Pancreas (tissue), 10 donors: ENCODE results near the gene ADAMTS5. TPM values are rescaled to one million over a fixed set of nuclear protein-coding genes. Genes with fewer than 3 reads are reported as not detected.

Experiments
- ATAC-seq, 4 donors: fragments of 200-7000 bp; cut with Tn5 transposase; one replicate each; pipeline versions ENCODE4 v1.8.0 to v1.9.1; 2020; ENCODE audit warnings: mild to moderate bottlenecking in 4 of 4, moderate library complexity in 4 of 4
- DNase-seq, 6 donors: peaks; one replicate each; pipeline ENCODE4 v3.0.0-alpha.2; 2020
- FAIRE-seq: peaks from 2 replicates; lab custom pipeline; 2012; peaks lifted over from hg19 to GRCh38; lab: Jason Lieb, UNC
- H3K27ac ChIP-seq, 4 donors: fragments of 200-600 bp; sonication (generic); 1 replicate in 3 of 4; 2 replicates in 1 of 4; pipeline versions ENCODE4 v1.5.0 to v1.8.0; 2020
- H3K27me3 ChIP-seq, 4 donors: fragments of 200-600 bp; one replicate each; pipeline ENCODE4 v1.8.0; 2021
- H3K36me3 ChIP-seq, 3 donors: fragments of 200-600 bp; sonication (generic) in 1 of 3; one replicate each; pipeline versions ENCODE4 v1.5.0 to v1.8.0; 2020 to 2021
- H3K4me1 ChIP-seq, 3 donors: fragments of 200-600 bp; one replicate each; pipeline ENCODE4 v1.8.0; 2021
- H3K4me3 ChIP-seq, 4 donors: fragments of 200-600 bp; sonication (generic) in 2 of 4; one replicate each; pipeline versions ENCODE4 v1.5.0 to v1.8.0; 2020 to 2021
- H3K9me3 ChIP-seq, 4 donors: fragments of 200-600 bp; one replicate each; pipeline ENCODE4 v1.8.0; 2021
- CTCF ChIP-seq, 4 donors: fragments of 200-600 bp; sonication (generic) in 3 of 4; IDR thresholded peaks; one replicate each; pipeline versions ENCODE4 v1.5.0 to v1.8.0; 2021; ENCODE audit warnings: antibody characterized with exemption in 4 of 4
- WGBS, 2 donors: extraction: QIAGEN DNeasy Blood & Tissue Kit; methylation state at CpG; one replicate each; pipeline ENCODE4 v1.1.7; 2013; 5-methylcytosine and 5-hydroxymethylcytosine counted together
- intact Hi-C, 3 donors: fragments of 100-400 bp; cut with DNase I; formaldehyde crosslinking; loops; one replicate each; pipeline versions ENCODE4 v1.11.1 to v1.14.2; 2022
- polyA plus RNA-seq, 2 donors: library from polyadenylated mRNA; stranded (reverse); fragments of 200-250 nt; gene quantifications; one replicate each; pipeline ENCODE4 v1.2.3, GENCODE V29; 2013
- total RNA-seq, 6 donors: library from RNA; stranded (reverse); fragmentation: NEBNext Ultra II Directional in 4 of 6; extraction: Animal tissue kit (Norgen Biotek cat#: 25700) in 4 of 6; gene quantifications; one replicate each; pipeline versions ENCODE4 v1.2.1 to v1.2.4, GENCODE V29; 2021 to 2023
- donor health status: healthy with polysubstance abuse.
- donor health status: DM: no; HTN: no; CAD: no; lungs with moderate emphysema.
- donor health status: DM: no; HTN: no; CAD: no.
- donor health status: control.
- donor health status: control.
- donor health status: Bipolar disorder and iron deficiency.
- donor health status: DM: yes; HTN: yes; CAD: no.
- donor health status: DM: no; HTN: no; CAD: no.
- donor health status: DM: no; HTN: no; CAD: no.
- donor health status: DM: yes; HTN: yes; CAD: no.

The ADAMTS5 gene
- total and polyA plus RNA-seq, 8 donors, result 0.14 to 3.4 (median 0.55) TPM

GRCh38 chr21:26952374-26953066, 14.4 kb downstream of the ADAMTS5 start:
- H3K9me3 ChIP-seq, result no peaks in the 10 kb centered on the region
- H3K27ac ChIP-seq, result no peak overlapping the region
- H3K4me1 ChIP-seq, result no peaks in the 10 kb centered on the region
- H3K27me3 ChIP-seq, result no peaks in the 10 kb centered on the region
- WGBS, 2 donors, result 71 to 72% methylated on average over 9 of the region's 9 CpGs
- no peak overlapping the region for H3K4me3 ChIP-seq
- no peak for TF ChIP-seq CTCF (IDR thresholded peaks at IDR 0.05)
- intact Hi-C loops, result no loop called here
- DNase-seq (no peak), FAIRE-seq (no peak), ATAC-seq (no peak)
- H3K36me3 ChIP-seq, result no peaks in the 10 kb centered on the region

DNA sequence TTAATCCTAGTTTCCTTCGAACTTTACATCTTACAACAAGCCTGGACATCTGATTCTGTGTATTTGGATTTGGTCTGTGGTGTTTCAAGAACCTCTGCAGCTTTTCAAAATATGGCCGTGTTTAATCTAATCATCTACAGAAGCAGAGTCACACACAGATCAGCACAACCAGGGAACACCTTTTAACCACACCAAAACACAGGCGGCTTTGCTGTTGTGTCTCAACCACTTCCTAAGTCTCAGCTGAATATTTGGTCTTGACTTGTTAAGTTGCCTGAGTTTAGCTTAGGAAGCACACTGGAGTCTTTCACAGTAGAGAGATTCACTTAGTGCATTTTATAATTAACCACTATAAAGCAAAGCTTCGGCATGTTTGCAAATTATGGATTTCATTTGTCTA, 17.1 kb downstream of the ADAMTS5 start:
- no peaks in the 10 kb centered on the region for H3K36me3 ChIP-seq
- WGBS, 2 donors, result 70 to 78% methylated on average over 4 of the region's 4 CpGs
- ATAC-seq (no peak), DNase-seq (no peak), FAIRE-seq (no peak)
- TF ChIP-seq CTCF (IDR thresholded peaks at IDR 0.05), result no peak
- H3K27me3 ChIP-seq, result peaks cover 0 to 4% (median 0%) of the 10 kb centered on the region in 4 donors
- H3K27ac ChIP-seq, result no peak overlapping the region
- intact Hi-C loops, result no loop called here
- no peak overlapping the region for H3K4me3 ChIP-seq
- H3K4me1 ChIP-seq, result no peaks in the 10 kb centered on the region
- H3K9me3 ChIP-seq, result no peaks in the 10 kb centered on the region

DNA sequence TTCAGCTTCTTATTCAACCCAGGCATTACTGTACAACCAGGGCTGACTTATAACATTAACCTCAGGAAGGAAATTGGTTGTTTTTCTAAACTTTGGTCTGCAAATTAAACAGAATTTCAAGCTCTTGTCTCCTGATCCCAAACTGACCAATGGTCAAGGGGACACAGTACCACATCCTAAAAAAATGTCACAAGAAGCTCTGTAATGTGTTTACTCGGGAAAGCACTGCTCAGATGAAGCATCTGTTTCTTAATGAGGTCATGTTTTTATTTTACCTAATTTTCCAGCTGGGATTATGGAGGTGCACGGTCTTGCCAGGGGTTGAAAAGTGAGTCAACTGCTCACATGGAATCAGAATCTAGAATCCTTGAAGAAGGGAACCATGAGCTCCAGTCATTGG, 18.7 kb downstream of the ADAMTS5 start:
- H3K9me3 ChIP-seq, result no peaks in the 10 kb centered on the region
- intact Hi-C loops, result no loop called here
- H3K4me3 ChIP-seq, result no peak overlapping the region
- H3K36me3 ChIP-seq, result no peaks in the 10 kb centered on the region
- DNase-seq (no peak), FAIRE-seq (no peak), ATAC-seq (no peak)
- 74 to 84% methylated on average over 2 of the region's 2 CpGs for WGBS, 2 donors
- TF ChIP-seq CTCF (IDR thresholded peaks at IDR 0.05), result no peak
- H3K27me3 ChIP-seq, result peaks cover 0 to 4% (median 0%) of the 10 kb centered on the region in 4 donors
- H3K27ac ChIP-seq, result no peak overlapping the region
- no peaks in the 10 kb centered on the region for H3K4me1 ChIP-seq

- FAIRE-seq (no peak), DNase-seq (no peak), ATAC-seq (peak in 1 of 4 donors; percentile 16)
- Histone ChIP-seq H3K27ac (no peak overlapping the region), H3K4me3 (no peak overlapping the region), H3K36me3 (no peaks in the 10 kb centered on the region), H3K9me3 (no peaks in the 10 kb centered on the region), H3K27me3 (peaks cover 0 to 4% (median 0%) of the 10 kb centered on the region in 4 donors), H3K4me1 (no peaks in the 10 kb centered on the region)
- 73 to 82% methylated on average over 6 of the region's 6 CpGs for WGBS, 2 donors
- no peak for TF ChIP-seq CTCF (IDR thresholded peaks at IDR 0.05)
- intact Hi-C loops, result no loop called here
These were observed 20.0 kb downstream of the ADAMTS5 start for GRCh38 chr21:26946744-26947446.
